ENCODE data around the gene RPUSD2. TPM values are rescaled to one million over a fixed set of nuclear protein-coding genes. Genes with fewer than 3 reads are reported as not detected.

Gene RPUSD2
- total RNA-seq, 1 experiment from 2014 or later, result 14.0 TPM

DNA sequence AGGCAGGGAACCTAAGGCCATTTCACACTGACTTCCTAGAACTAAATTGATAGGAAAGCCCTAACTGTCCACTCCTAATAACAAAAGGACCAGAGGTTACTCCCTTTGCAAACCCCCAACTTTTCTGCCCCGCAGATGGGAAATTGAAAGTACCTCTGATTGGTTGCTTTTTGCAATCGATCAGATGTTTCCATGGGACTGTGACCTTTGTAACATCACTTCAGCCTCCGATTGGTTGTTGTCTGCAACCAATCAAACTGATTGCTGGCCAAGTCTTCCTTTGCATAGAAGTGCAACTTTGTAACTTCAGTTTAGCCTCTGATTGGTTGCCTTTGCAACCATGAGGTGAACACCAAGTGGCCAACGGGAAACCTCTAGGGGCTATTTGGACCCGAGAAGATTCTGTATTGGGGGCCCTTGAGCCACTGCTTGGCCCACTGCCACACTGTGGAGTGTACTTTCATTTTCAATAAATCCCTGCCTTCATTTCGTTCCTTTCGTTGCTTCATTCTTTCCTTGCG is 13.7 kb downstream of the RPUSD2 start:
- H3K36me3 ChIP-seq (ENCODE audit: low read depth), result no peaks in the 10 kb centered on the region
- H3F3A ChIP-seq (ENCODE audit: insufficient read depth, low read depth), result peaks cover 17% of the 10 kb centered on the region
- no peaks in the 10 kb centered on the region for H4K20me1 ChIP-seq (ENCODE audit: insufficient read depth)
- ChIA-PET POLR2A (ENCODE audit: unreplicated experiment) (no interaction called here), CTCF (no interaction called here)
- BruUV-seq (replicated peaks), result no TSS peak
- DNase-seq, result peak; percentile 45 to 79
- H3K4me1 ChIP-seq (replicated peaks; ENCODE audit: insufficient read depth), result no peaks in the 10 kb centered on the region
- no peak for TF ChIP-seq EZH2 (IDR thresholded peaks at IDR 0.05; ENCODE audit: low read depth)
- TF ChIP-seq, protein P1, sequence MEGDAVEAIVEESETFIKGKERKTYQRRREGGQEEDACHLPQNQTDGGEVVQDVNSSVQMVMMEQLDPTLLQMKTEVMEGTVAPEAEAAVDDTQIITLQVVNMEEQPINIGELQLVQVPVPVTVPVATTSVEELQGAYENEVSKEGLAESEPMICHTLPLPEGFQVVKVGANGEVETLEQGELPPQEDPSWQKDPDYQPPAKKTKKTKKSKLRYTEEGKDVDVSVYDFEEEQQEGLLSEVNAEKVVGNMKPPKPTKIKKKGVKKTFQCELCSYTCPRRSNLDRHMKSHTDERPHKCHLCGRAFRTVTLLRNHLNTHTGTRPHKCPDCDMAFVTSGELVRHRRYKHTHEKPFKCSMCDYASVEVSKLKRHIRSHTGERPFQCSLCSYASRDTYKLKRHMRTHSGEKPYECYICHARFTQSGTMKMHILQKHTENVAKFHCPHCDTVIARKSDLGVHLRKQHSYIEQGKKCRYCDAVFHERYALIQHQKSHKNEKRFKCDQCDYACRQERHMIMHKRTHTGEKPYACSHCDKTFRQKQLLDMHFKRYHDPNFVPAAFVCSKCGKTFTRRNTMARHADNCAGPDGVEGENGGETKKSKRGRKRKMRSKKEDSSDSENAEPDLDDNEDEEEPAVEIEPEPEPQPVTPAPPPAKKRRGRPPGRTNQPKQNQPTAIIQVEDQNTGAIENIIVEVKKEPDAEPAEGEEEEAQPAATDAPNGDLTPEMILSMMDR (conservative IDR thresholded peaks at IDR 0.05), result no peak
- no peaks in the 10 kb centered on the region for H3K9me3 ChIP-seq (ENCODE audit: insufficient read depth, low read depth)
- H3K27ac ChIP-seq, result peak overlapping the region; percentile 44
- H3K79me2 ChIP-seq (ENCODE audit: low read depth), result no peaks in the 10 kb centered on the region
- intact Hi-C loops (cut with micrococcal nuclease; ENCODE audit: unreplicated experiment), result no loop called here
- peak overlapping the region; percentile 95 for H3K4me2 ChIP-seq
- no peaks in the 10 kb centered on the region for H3K9me2 ChIP-seq (ENCODE audit: insufficient read depth)
- H3K4me3 ChIP-seq, result peak overlapping the region; percentile 71
- H3K27me3 ChIP-seq (ENCODE audit: insufficient read depth, low read depth), result no peaks in the 10 kb centered on the region
- H2AFZ ChIP-seq, result peak overlapping the region; percentile 87

DNA sequence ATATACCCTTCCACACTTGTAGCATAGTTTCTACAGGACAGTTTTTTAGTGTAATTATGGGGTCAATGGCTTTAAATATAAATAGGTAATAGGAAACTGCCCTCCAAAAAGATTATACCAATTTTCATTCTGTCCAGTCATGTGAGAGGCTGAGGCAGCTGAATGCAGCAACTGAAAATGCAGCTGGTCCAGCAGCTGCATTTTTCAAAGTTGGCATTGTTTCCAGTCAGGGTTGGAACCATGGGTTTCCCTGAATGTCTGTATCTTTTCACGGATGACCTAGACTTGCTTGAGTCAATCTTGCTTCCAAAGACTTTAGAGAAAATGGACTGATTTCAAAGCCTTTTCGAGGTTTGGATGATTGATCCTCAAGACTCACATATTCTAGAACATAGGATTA is 15.1 kb downstream of the RPUSD2 start:
- TSS peak; percentile 69 for BruUV-seq (replicated peaks)
- CTCF ChIA-PET, result interaction anchor here (0.6 to 0.7 kb wide), 2 partner anchors 77 to 193 kb away, joined by 3 to 6 read pairs; no protein-coding TSS in a partner anchor

DNA sequence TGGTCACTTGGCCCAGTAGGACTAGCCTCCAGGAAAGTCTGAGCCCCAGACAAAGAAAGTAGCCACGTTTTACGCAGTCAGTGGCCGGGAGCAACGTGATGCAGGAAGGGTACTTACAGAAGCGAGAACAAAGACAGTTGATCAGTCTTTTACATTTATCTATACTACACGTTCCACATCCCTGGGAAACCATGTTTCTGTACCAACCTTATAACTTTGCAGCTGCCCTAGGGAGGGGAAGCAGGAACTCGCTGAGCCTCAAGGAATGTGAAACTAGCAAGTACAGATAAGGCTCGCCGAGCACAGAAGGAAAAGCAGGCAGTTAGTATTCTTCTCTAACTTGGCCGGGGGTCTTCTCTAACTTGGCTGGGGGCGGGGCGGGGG is 21.6 kb downstream of the RPUSD2 start:
- CTCF ChIA-PET, result interaction anchor here (0.7 kb wide), 1 partner anchor 104 kb away, joined by 7 read pairs; no protein-coding TSS in a partner anchor
- Histone ChIP-seq H2AFZ (no peak overlapping the region), H3K4me3 (no peak overlapping the region)

More for the DNA sequence above, 15.1 kb downstream of the RPUSD2 start:
- no peak for DNase-seq
- intact Hi-C loops (cut with micrococcal nuclease; ENCODE audit: unreplicated experiment), result no loop called here
- no peaks in the 10 kb centered on the region for H3K4me1 ChIP-seq (replicated peaks; ENCODE audit: insufficient read depth)
- H2AFZ ChIP-seq, result no peak overlapping the region
- POLR2A ChIA-PET (ENCODE audit: unreplicated experiment), result interaction anchor here (0.6 to 0.7 kb wide), 2 partner anchors 256 to 276 kb away, joined by 3 to 5 read pairs; no protein-coding TSS in a partner anchor
- no peak overlapping the region for H3K27ac ChIP-seq
- H3K4me2 ChIP-seq, result peak overlapping the region; percentile 95
- H3K36me3 ChIP-seq (ENCODE audit: low read depth), result no peaks in the 10 kb centered on the region
- no peak for TF ChIP-seq EZH2 (IDR thresholded peaks at IDR 0.05; ENCODE audit: low read depth)
- TF ChIP-seq, protein P1 (conservative IDR thresholded peaks at IDR 0.05), result no peak
- peak overlapping the region; percentile 71; the same call in 1 of the 2 replicates for H3K4me3 ChIP-seq
- no peaks in the 10 kb centered on the region for H3K27me3 ChIP-seq (ENCODE audit: insufficient read depth, low read depth)
- H4K20me1 ChIP-seq (ENCODE audit: insufficient read depth), result no peaks in the 10 kb centered on the region
- H3F3A ChIP-seq (ENCODE audit: insufficient read depth, low read depth), result peaks cover 17% of the 10 kb centered on the region
- H3K9me3 ChIP-seq (ENCODE audit: insufficient read depth, low read depth), result no peaks in the 10 kb centered on the region
- H3K9me2 ChIP-seq (ENCODE audit: insufficient read depth), result no peaks in the 10 kb centered on the region
- H3K79me2 ChIP-seq (ENCODE audit: low read depth), result no peaks in the 10 kb centered on the region

More for the DNA sequence above, 21.6 kb downstream of the RPUSD2 start:
- H3K27me3 ChIP-seq (ENCODE audit: insufficient read depth, low read depth), result no peaks in the 10 kb centered on the region
- H3K9me2 ChIP-seq (ENCODE audit: insufficient read depth), result no peaks in the 10 kb centered on the region
- peaks cover 9% of the 10 kb centered on the region; the same call in 1 of the 2 replicates for H3F3A ChIP-seq (ENCODE audit: insufficient read depth, low read depth)
- DNase-seq, result no peak
- TF ChIP-seq, protein P1 (conservative IDR thresholded peaks at IDR 0.05), result no peak
- TF ChIP-seq EZH2 (IDR thresholded peaks at IDR 0.05; ENCODE audit: low read depth), result no peak
- peaks cover 10% of the 10 kb centered on the region for H3K79me2 ChIP-seq (ENCODE audit: low read depth)
- no peak overlapping the region for H3K27ac ChIP-seq
- H3K9me3 ChIP-seq (ENCODE audit: insufficient read depth, low read depth), result no peaks in the 10 kb centered on the region
- intact Hi-C loops (cut with micrococcal nuclease; ENCODE audit: unreplicated experiment), result loop anchor here (10.0 kb wide), 1 partner anchor 184 kb away; no protein-coding TSS in a partner anchor
- BruUV-seq (replicated peaks), result no TSS peak
- H3K4me1 ChIP-seq (replicated peaks; ENCODE audit: insufficient read depth), result peaks cover 5% of the 10 kb centered on the region; the same call in 1 of the 2 replicates
- no peak overlapping the region for H3K4me2 ChIP-seq
- no peaks in the 10 kb centered on the region for H4K20me1 ChIP-seq (ENCODE audit: insufficient read depth)
- POLR2A ChIA-PET (ENCODE audit: unreplicated experiment), result no interaction called here
- H3K36me3 ChIP-seq (ENCODE audit: low read depth), result no peaks in the 10 kb centered on the region

Data from PC-9 (cell line).